Loucy (cell line): Measurements from ENCODE around the gene EPSTI1.

Source experiments
- EZH2phosphoT487 ChIP-seq: fragments of 200-600 bp; IDR thresholded peaks from 2 replicates; pipeline ENCODE4 v1.6.1; 2018; ENCODE audit warnings: antibody characterized with exemption, mild to moderate bottlenecking, moderate library complexity, borderline replicate concordance
- TF ChIP-seq, protein P1 (sequence below): fragments of 200-600 bp; sonication (generic); conservative IDR thresholded peaks from 2 replicates; pipeline ENCODE4 v1.5.1; 2014; ENCODE audit warnings: mild to moderate bottlenecking, antibody characterized with exemption, low read length

DNA sequence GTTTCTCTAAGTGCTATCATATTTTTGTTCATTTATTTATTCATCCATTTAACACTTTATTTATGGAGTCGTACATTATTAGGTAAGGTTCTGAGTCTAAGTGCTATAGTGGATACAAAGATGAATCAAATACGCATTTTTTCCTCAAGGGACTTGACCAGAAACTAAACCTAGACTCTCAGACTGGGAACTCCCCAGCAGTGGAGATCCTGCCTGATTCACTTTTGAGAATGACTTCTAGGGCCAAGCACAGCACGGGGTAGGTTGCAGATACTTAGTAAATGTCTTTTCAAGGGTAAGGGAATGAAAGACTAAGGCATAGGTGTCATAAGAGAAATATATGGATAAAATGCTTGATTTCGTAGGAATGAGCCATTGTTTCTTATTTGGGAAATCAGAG is 38.5 kb upstream of the EPSTI1 start:
- TF ChIP-seq, protein P1, sequence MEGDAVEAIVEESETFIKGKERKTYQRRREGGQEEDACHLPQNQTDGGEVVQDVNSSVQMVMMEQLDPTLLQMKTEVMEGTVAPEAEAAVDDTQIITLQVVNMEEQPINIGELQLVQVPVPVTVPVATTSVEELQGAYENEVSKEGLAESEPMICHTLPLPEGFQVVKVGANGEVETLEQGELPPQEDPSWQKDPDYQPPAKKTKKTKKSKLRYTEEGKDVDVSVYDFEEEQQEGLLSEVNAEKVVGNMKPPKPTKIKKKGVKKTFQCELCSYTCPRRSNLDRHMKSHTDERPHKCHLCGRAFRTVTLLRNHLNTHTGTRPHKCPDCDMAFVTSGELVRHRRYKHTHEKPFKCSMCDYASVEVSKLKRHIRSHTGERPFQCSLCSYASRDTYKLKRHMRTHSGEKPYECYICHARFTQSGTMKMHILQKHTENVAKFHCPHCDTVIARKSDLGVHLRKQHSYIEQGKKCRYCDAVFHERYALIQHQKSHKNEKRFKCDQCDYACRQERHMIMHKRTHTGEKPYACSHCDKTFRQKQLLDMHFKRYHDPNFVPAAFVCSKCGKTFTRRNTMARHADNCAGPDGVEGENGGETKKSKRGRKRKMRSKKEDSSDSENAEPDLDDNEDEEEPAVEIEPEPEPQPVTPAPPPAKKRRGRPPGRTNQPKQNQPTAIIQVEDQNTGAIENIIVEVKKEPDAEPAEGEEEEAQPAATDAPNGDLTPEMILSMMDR: no peak
- no peak for TF ChIP-seq EZH2phosphoT487
